CD14-positive monocyte (primary cell): ENCODE data around the gene NPAS3. TPM values are rescaled to one million over a fixed set of nuclear protein-coding genes. Genes with fewer than 3 reads are reported as not detected.

ENCODE experiments used
- DNase-seq, 3 donors: peaks; one replicate each; pipeline ENCODE4 v3.0.0-alpha.2; 2011 to 2022
- H2AFZ ChIP-seq: 2 replicates; pipeline ENCODE4 v1.6.0; 2012; ENCODE audit warnings: mild to moderate bottlenecking, low read depth, low read length, inconsistent platforms; ENCODE audit not compliant: insufficient read depth, poor library complexity, severe bottlenecking
- H3K27ac ChIP-seq, 2 donors: 1 replicate in 1 of 2; 2 replicates in 1 of 2; pipeline ENCODE4 v1.5.1; 2012 to 2013; ENCODE audit warnings: low read length in 2 of 2, control low read depth in 1 of 2, inconsistent platforms in 1 of 2, low read depth in 1 of 2, mild to moderate bottlenecking in 1 of 2
- H3K27me3 ChIP-seq, 2 donors: one replicate each; pipeline versions ENCODE4 v1.6.0 to v1.6.1; 2011 to 2013; ENCODE audit warnings: low read length in 2 of 2; ENCODE audit not compliant: control insufficient read depth in 2 of 2, insufficient read depth in 2 of 2
- H3K36me3 ChIP-seq, 2 donors: replicated peaks in 1 of 2; 1 replicate in 1 of 2; 2 replicates in 1 of 2; pipeline versions ENCODE4 v1.5.1 to v1.6.1; 2012 to 2013; ENCODE audit warnings: low read length in 2 of 2, control low read depth in 1 of 2, inconsistent platforms in 1 of 2, mild to moderate bottlenecking in 1 of 2; ENCODE audit not compliant: insufficient read depth in 2 of 2, control insufficient read depth in 1 of 2
- H3K4me1 ChIP-seq, 2 donors: 1 replicate in 1 of 2; 2 replicates in 1 of 2; pipeline versions ENCODE4 v1.5.1 to v1.6.1; 2012 to 2013; ENCODE audit warnings: low read length in 2 of 2, control low read depth in 1 of 2, inconsistent platforms in 1 of 2, mild to moderate bottlenecking in 1 of 2, moderate library complexity in 1 of 2; ENCODE audit not compliant: insufficient read depth in 2 of 2, control insufficient read depth in 1 of 2
- H3K4me2 ChIP-seq: replicated peaks from 2 replicates; pipeline ENCODE3; 2012; ENCODE audit warnings: low read length, moderate library complexity, mild to moderate bottlenecking; ENCODE audit not compliant: poor library complexity, severe bottlenecking; ENCODE audit errors: extremely low read depth
- H3K4me3 ChIP-seq, 3 experiments: fragments of 200-600 bp in 1 of 3; sonication (generic) in 1 of 3; replicated peaks in 1 of 3; 1 replicate in 2 of 3; 2 replicates in 1 of 3; pipeline ENCODE4 v1.5.1; 2011 to 2013; ENCODE audit warnings: low read length in 3 of 3, mild to moderate bottlenecking in 3 of 3, control low read depth in 2 of 3, low read depth in 2 of 3, inconsistent platforms in 1 of 3, moderate library complexity in 1 of 3
- H3K79me2 ChIP-seq: 2 replicates; pipeline ENCODE4 v1.6.0; 2012; ENCODE audit warnings: mild to moderate bottlenecking, control low read depth, inconsistent platforms, low read length, moderate library complexity; ENCODE audit not compliant: insufficient read depth
- H3K9ac ChIP-seq: 2 replicates; pipeline ENCODE4 v1.6.0; 2017; ENCODE audit warnings: low read length, mild to moderate bottlenecking; ENCODE audit not compliant: insufficient read depth, poor library complexity, severe bottlenecking
- H3K9me3 ChIP-seq, 2 donors: replicated peaks in 1 of 2; 1 replicate in 1 of 2; 2 replicates in 1 of 2; pipeline versions ENCODE4 v1.5.1 to v1.6.1; 2012 to 2013; ENCODE audit warnings: low read length in 2 of 2, control low read depth in 1 of 2; ENCODE audit not compliant: control insufficient read depth in 1 of 2, insufficient read depth in 1 of 2
- H4K20me1 ChIP-seq: 2 replicates; pipeline ENCODE4 v1.6.0; 2012; ENCODE audit warnings: mild to moderate bottlenecking, low read length, control low read depth, moderate library complexity; ENCODE audit not compliant: insufficient read depth
- H3K27ac Mint-ChIP-seq, 7 donors: one replicate each; pipeline ENCODE4 v1.8.0; 2020; ENCODE audit warnings: mild to moderate bottlenecking in 7 of 7, mixed read lengths in 7 of 7, moderate library complexity in 6 of 7, inconsistent platforms in 2 of 7
- H3K27me3 Mint-ChIP-seq, 3 donors: one replicate each; pipeline ENCODE4 v1.8.0; 2021 to 2022; ENCODE audit warnings: low read depth in 3 of 3, mild to moderate bottlenecking in 3 of 3, mixed read lengths in 3 of 3, moderate library complexity in 3 of 3, inconsistent platforms in 1 of 3
- H3K36me3 Mint-ChIP-seq, 2 donors: one replicate each; pipeline ENCODE4 v1.8.0; 2020; ENCODE audit warnings: mixed read lengths in 2 of 2, inconsistent platforms in 1 of 2, mild to moderate bottlenecking in 1 of 2
- H3K4me1 Mint-ChIP-seq: one replicate; pipeline ENCODE4 v1.8.0; 2020; ENCODE audit warnings: mild to moderate bottlenecking, mixed read lengths
- H3K4me3 Mint-ChIP-seq, 2 donors: one replicate each; pipeline ENCODE4 v1.8.0; 2020; ENCODE audit warnings: mild to moderate bottlenecking in 2 of 2, mixed read lengths in 2 of 2, moderate library complexity in 1 of 2
- H3K9me3 Mint-ChIP-seq, 7 donors: one replicate each; pipeline ENCODE4 v1.8.0; 2020 to 2022; ENCODE audit warnings: mixed read lengths in 7 of 7, mild to moderate bottlenecking in 6 of 7, moderate library complexity in 6 of 7, inconsistent platforms in 2 of 7
- WGBS: methylation state at CpG from one replicate; pipeline ENCODE4 v1.1.5; 2013; ENCODE audit warnings: missing lambda C conversion rate; ENCODE audit not compliant: insufficient coverage; 5-methylcytosine and 5-hydroxymethylcytosine counted together
- intact Hi-C, 2 donors: fragments of 100-400 bp; cut with micrococcal nuclease; formaldehyde crosslinking; loops; one replicate each; pipeline versions ENCODE4 v1.15.0 to v1.15.1; 2023
- polyA plus RNA-seq, 3 donors: library from polyadenylated mRNA; depleted of rRNA in 1 of 3; unstranded in 2 of 3; stranded (reverse) in 1 of 3; fragments of 300-500 nt in 2 of 3; fragments of >200 nt in 1 of 3; fragmentation: Illumina TruSeq in 2 of 3; gene quantifications; 1 replicate in 2 of 3; 2 replicates in 1 of 3; pipeline ENCODE4 v1.2.3, GENCODE V29; 2012 to 2021
- TF ChIP-seq, protein P1 (sequence below): fragments of 200-600 bp; IDR thresholded peaks from one replicate; pipeline ENCODE4 v1.8.0; 2022; ENCODE audit warnings: antibody characterized with exemption, mild to moderate bottlenecking

The NPAS3 gene
- polyA plus RNA-seq, 3 donors, result not detected

GRCh38 chr14:33254861-33255395 lies 316.2 kb downstream of the NPAS3 start:
- DNase-seq, result no peak
- Histone ChIP-seq H3K4me3 (no peak overlapping the region), H3K9ac (no peak overlapping the region), H3K79me2 (no peaks in the 10 kb centered on the region), H3K27me3 (no peaks in the 10 kb centered on the region), H3K4me1 (no peaks in the 10 kb centered on the region), H3K4me2 (no peak overlapping the region), H3K36me3 (no peaks in the 10 kb centered on the region), H2AFZ (no peak overlapping the region), H3K27ac (no peak overlapping the region), H3K9me3 (no peaks in the 10 kb centered on the region), H4K20me1 (no peaks in the 10 kb centered on the region)
- Mint-ChIP-seq H3K9me3 (peaks cover 0 to 3% (median 0%) of the 10 kb centered on the region in 7 donors), H3K27me3 (peaks cover 1 to 4% (median 3%) of the 10 kb centered on the region in 3 donors), H3K4me3 (no peak overlapping the region), H3K36me3 (no peaks in the 10 kb centered on the region), H3K4me1 (no peaks in the 10 kb centered on the region), H3K27ac (no peak overlapping the region)
- intact Hi-C loops, result no loop called here
- WGBS, result no CpG with 5 or more reads among the region's 1 CpG
- TF ChIP-seq, protein P1, sequence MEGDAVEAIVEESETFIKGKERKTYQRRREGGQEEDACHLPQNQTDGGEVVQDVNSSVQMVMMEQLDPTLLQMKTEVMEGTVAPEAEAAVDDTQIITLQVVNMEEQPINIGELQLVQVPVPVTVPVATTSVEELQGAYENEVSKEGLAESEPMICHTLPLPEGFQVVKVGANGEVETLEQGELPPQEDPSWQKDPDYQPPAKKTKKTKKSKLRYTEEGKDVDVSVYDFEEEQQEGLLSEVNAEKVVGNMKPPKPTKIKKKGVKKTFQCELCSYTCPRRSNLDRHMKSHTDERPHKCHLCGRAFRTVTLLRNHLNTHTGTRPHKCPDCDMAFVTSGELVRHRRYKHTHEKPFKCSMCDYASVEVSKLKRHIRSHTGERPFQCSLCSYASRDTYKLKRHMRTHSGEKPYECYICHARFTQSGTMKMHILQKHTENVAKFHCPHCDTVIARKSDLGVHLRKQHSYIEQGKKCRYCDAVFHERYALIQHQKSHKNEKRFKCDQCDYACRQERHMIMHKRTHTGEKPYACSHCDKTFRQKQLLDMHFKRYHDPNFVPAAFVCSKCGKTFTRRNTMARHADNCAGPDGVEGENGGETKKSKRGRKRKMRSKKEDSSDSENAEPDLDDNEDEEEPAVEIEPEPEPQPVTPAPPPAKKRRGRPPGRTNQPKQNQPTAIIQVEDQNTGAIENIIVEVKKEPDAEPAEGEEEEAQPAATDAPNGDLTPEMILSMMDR, result no peak

DNA sequence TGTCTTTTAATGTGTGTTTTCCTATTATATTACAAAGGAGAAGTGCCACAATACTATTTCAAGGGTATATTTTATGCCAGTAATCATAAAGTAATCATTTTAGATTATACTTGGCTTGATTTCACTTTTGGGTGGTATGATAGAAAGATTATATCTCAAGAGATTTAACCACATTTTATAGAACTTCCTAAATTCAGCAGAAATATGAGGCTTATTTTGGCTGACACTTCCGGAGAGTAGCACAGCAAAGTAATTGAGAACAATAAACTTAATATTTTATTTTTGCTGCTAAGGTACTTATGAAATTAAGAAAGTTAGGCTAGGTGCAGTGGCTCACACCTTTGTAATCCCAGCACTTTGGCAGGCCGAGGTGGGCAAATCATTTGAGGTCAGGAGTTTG lies 319.1 kb downstream of the NPAS3 start:
- DNase-seq, result no peak
- WGBS, result no CpG with 5 or more reads among the region's 2 CpGs

More for the DNA sequence above, 319.1 kb downstream of the NPAS3 start:
- intact Hi-C loops, result no loop called here
- Histone ChIP-seq H3K4me2 (no peak overlapping the region), H3K9ac (no peak overlapping the region), H2AFZ (no peak overlapping the region), H3K36me3 (no peaks in the 10 kb centered on the region), H3K4me3 (no peak overlapping the region), H3K79me2 (no peaks in the 10 kb centered on the region), H3K27ac (no peak overlapping the region), H3K4me1 (no peaks in the 10 kb centered on the region), H3K9me3 (no peaks in the 10 kb centered on the region), H3K27me3 (no peaks in the 10 kb centered on the region), H4K20me1 (no peaks in the 10 kb centered on the region)
- Mint-ChIP-seq H3K4me1 (no peaks in the 10 kb centered on the region), H3K36me3 (no peaks in the 10 kb centered on the region), H3K4me3 (no peak overlapping the region), H3K27ac (no peak overlapping the region), H3K27me3 (peaks cover 3 to 4% (median 3%) of the 10 kb centered on the region in 3 donors), H3K9me3 (peaks cover 0 to 3% (median 0%) of the 10 kb centered on the region in 7 donors)
- TF ChIP-seq, protein P1, result no peak
